HepG2 (cell line): Measurements from ENCODE around the gene ITGB3. TPM values are rescaled to one million over a fixed set of nuclear protein-coding genes. Genes with fewer than 3 reads are reported as not detected.

ENCODE experiments used
- ATAC-seq: fragments of 200-7000 bp; cut with Tn5 transposase; 3 replicates; pipeline ENCODE4 v1.9.1; 2020; ENCODE audit warnings: mild to moderate bottlenecking, moderate library complexity
- BruUV-seq: library from RNA; stranded (reverse); fragments of 400-500 nt; replicated peaks from 2 replicates; lab custom pipeline; 2021; lab: Mats Ljungman, UMichigan
- CTCF ChIA-PET: fragments of 300-600 bp; formaldehyde crosslinking; extraction: SDS; loops from one replicate; lab custom pipeline; 2021; ENCODE audit warnings: low total read pairs, inconsistent platforms, low intra/inter-chr PET ratio; lab: Yijun Ruan, JAX
- POLR2A ChIA-PET: fragments of 350-600 bp; sonication (Branson Sonifier 250); formaldehyde crosslinking; loops from one replicate; lab custom pipeline; 2020; ENCODE audit warnings: antibody characterized with exemption, inconsistent platforms; lab: Yijun Ruan, JAX
- DNase-seq: peaks from one replicate; pipeline ENCODE4 v3.0.0-alpha.2; 2015; ENCODE audit warnings: low spot score
- FAIRE-seq: peaks from 3 replicates; lab custom pipeline; 2011; peaks lifted over from hg19 to GRCh38; lab: Jason Lieb, UNC
- H2AFZ ChIP-seq: one replicate; pipeline ENCODE4 v1.6.1; 2011; ENCODE audit warnings: low read length, inconsistent platforms
- H3K27ac ChIP-seq: fragments of 300-600 bp; 3 replicates; pipeline ENCODE4 v1.8.0; 2011; ENCODE audit warnings: mixed run types, mild to moderate bottlenecking, mixed read lengths, low read length, inconsistent platforms; ENCODE audit not compliant: insufficient read depth; ENCODE audit errors: extremely low read length
- H3K27me3 ChIP-seq, 2 experiments: fragments of 200-600 bp in 1 of 2; 2 replicates in 1 of 2; 3 replicates in 1 of 2; pipeline versions ENCODE4 v1.6.0 to v1.8.0; 2011; ENCODE audit warnings: low read length in 2 of 2, mild to moderate bottlenecking in 2 of 2, moderate library complexity in 2 of 2, inconsistent platforms in 1 of 2; ENCODE audit not compliant: insufficient read depth in 2 of 2, control insufficient read depth in 1 of 2
- H3K36me3 ChIP-seq, 2 experiments: fragments of 200-600 bp in 1 of 2; replicated peaks in 1 of 2; 2 replicates in 1 of 2; 3 replicates in 1 of 2; pipeline versions ENCODE4 v1.5.1 to v1.8.0; 2011; ENCODE audit warnings: low read length in 2 of 2, inconsistent platforms in 1 of 2; ENCODE audit not compliant: insufficient read depth in 2 of 2, control insufficient read depth in 1 of 2
- H3K4me1 ChIP-seq: 2 replicates; pipeline ENCODE4 v1.5.1; 2012; ENCODE audit warnings: low read length, inconsistent platforms; ENCODE audit not compliant: insufficient read depth
- H3K4me2 ChIP-seq: 2 replicates; pipeline ENCODE4 v1.6.0; 2011; ENCODE audit warnings: low read depth, low read length, inconsistent platforms
- H3K4me3 ChIP-seq, 3 experiments: fragments of 200-600 bp in 1 of 3; sonication (generic), shearing (Covaris generic) in 1 of 3; replicated peaks in 1 of 3; 2 replicates each; pipeline ENCODE4 v1.5.1; 2011 to 2016; ENCODE audit warnings: low read length in 3 of 3, inconsistent platforms in 2 of 3, low read depth in 2 of 3, mild to moderate bottlenecking in 2 of 3, control low read depth in 1 of 3, mixed read lengths in 1 of 3; ENCODE audit not compliant: insufficient read depth in 1 of 3
- H3K79me2 ChIP-seq: one replicate; pipeline ENCODE4 v1.6.1; 2011; ENCODE audit warnings: low read length, inconsistent platforms; ENCODE audit not compliant: insufficient read depth
- H3K9ac ChIP-seq: 2 replicates; pipeline ENCODE4 v1.6.0; 2011; ENCODE audit warnings: mild to moderate bottlenecking, low read depth, low read length, inconsistent platforms; ENCODE audit not compliant: insufficient read depth
- H3K9me3 ChIP-seq: 2 replicates; pipeline ENCODE4 v1.5.1; 2012; ENCODE audit warnings: mild to moderate bottlenecking, low read length
- H4K20me1 ChIP-seq: 2 replicates; pipeline ENCODE4 v1.6.0; 2011; ENCODE audit warnings: inconsistent platforms, mild to moderate bottlenecking, low read length, moderate library complexity; ENCODE audit not compliant: insufficient read depth
- ZNF12 ChIP-seq: sonication (generic); formaldehyde crosslinking; IDR thresholded peaks from 2 replicates; pipeline ENCODE4 v1.5.0; 2020; ENCODE audit warnings: missing genetic modification reagents
- ZNF839 ChIP-seq: sonication (generic); formaldehyde crosslinking; IDR thresholded peaks from 2 replicates; pipeline ENCODE4 v1.4.0; 2020; ENCODE audit warnings: missing genetic modification reagents, mild to moderate bottlenecking, borderline replicate concordance
- WGBS: methylation state at CpG from one replicate; pipeline ENCODE4 v1.1.6; 2017; ENCODE audit warnings: low lambda C conversion rate; 5-methylcytosine and 5-hydroxymethylcytosine counted together
- in situ Hi-C: cut with HindIII; loops from 2 replicates; pipeline ENCODE4 v1.10.0; 2017; ENCODE audit warnings: low pct_unique_long_range_greater_than_20kb; ENCODE audit not compliant: extremely low pct_ligation_motif_present
- intact Hi-C: fragments of 100-400 bp; cut with micrococcal nuclease; formaldehyde crosslinking; loops from one replicate; pipeline ENCODE4 v1.10.0; 2022; ENCODE audit not compliant: unreplicated experiment
- polyA plus RNA-seq, 8 experiments: library from polyadenylated mRNA; depleted of rRNA in 3 of 8; stranded (reverse) in 7 of 8; unstranded in 1 of 8; fragments of >200 nt; fragmentation: Illumina TruSeq in 4 of 8; extraction: Trizol in 4 of 8; gene quantifications; 2 replicates each; pipeline versions ENCODE4 v1.2.1 to v1.2.3, GENCODE V29; 2011 to 2016; ENCODE audit warnings: low read depth in 4 of 8, missing spikeins in 1 of 8, mixed read lengths in 1 of 8; ENCODE audit not compliant: insufficient read depth in 1 of 8
- total RNA-seq, 5 experiments: library from RNA; depleted of rRNA; stranded (reverse); fragments of >200 nt; fragmentation: Illumina TruSeq; extraction: Trizol; gene quantifications; 2 replicates each; pipeline ENCODE4 v1.2.3, GENCODE V29; 2016; ENCODE audit warnings: low read depth in 1 of 5
- TF ChIP-seq, protein P1 (sequence below): sonication (generic); formaldehyde crosslinking; IDR thresholded peaks from 2 replicates; pipeline ENCODE4 v1.4.0; 2020; ENCODE audit warnings: low read depth, missing genetic modification reagents
- TF ChIP-seq, protein P2 (sequence below): fragments of 450-650 bp; IDR thresholded peaks from 2 replicates; pipeline ENCODE4 v1.6.1; 2016

Gene ITGB3
- total and polyA plus RNA-seq, 2 of the 13 experiments (the other 11 are each of a cell fraction or from before 2014, with no cell fraction given): 0.09 to 0.31 TPM

DNA sequence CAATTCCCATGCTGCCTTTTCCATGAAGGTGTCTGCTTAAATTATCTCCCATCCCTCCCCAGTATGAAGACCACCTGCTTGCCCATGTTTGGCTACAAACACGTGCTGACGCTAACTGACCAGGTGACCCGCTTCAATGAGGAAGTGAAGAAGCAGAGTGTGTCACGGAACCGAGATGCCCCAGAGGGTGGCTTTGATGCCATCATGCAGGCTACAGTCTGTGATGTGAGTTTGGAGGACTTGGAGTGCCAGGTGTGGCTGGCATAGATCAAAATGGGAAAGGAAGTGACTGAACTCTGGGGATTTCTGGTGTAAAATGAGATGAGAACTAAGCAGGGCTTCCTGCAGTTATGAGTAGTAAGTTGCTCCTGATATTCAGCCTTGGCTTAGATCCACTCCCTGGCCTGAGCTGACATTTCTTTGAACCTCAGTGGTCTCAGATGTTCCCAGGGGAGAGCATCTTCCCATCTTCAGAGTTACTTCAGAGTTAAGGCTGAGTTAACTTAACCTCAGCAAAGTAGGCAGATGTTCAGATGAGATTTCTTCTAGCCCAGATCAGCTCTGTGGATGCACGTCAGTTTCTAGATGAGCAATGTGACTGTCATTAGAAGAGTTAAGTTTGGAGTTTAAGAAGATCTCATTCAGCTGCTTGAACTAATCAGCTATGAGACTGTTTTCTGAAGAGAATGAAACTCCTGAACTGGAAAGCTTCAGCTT, 32.7 kb downstream of the ITGB3 start:
- no peaks in the 10 kb centered on the region for H4K20me1 ChIP-seq
- DNase-seq: no peak
- no peaks in the 10 kb centered on the region for H3K9me3 ChIP-seq
- no peak for FAIRE-seq
- TF ChIP-seq, protein P1, sequence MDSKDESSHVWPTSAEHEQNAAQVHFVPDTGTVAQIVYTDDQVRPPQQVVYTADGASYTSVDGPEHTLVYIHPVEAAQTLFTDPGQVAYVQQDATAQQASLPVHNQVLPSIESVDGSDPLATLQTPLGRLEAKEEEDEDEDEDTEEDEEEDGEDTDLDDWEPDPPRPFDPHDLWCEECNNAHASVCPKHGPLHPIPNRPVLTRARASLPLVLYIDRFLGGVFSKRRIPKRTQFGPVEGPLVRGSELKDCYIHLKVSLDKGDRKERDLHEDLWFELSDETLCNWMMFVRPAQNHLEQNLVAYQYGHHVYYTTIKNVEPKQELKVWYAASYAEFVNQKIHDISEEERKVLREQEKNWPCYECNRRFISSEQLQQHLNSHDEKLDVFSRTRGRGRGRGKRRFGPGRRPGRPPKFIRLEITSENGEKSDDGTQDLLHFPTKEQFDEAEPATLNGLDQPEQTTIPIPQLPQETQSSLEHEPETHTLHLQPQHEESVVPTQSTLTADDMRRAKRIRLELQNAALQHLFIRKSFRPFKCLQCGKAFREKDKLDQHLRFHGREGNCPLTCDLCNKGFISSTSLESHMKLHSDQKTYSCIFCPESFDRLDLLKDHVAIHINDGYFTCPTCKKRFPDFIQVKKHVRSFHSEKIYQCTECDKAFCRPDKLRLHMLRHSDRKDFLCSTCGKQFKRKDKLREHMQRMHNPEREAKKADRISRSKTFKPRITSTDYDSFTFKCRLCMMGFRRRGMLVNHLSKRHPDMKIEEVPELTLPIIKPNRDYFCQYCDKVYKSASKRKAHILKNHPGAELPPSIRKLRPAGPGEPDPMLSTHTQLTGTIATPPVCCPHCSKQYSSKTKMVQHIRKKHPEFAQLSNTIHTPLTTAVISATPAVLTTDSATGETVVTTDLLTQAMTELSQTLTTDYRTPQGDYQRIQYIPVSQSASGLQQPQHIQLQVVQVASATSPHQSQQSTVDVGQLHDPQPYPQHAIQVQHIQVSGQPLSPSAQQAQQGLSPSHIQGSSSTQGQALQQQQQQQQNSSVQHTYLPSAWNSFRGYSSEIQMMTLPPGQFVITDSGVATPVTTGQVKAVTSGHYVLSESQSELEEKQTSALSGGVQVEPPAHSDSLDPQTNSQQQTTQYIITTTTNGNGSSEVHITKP: no peak
- no peak for TF ChIP-seq ZNF839
- TF ChIP-seq, protein P2, sequence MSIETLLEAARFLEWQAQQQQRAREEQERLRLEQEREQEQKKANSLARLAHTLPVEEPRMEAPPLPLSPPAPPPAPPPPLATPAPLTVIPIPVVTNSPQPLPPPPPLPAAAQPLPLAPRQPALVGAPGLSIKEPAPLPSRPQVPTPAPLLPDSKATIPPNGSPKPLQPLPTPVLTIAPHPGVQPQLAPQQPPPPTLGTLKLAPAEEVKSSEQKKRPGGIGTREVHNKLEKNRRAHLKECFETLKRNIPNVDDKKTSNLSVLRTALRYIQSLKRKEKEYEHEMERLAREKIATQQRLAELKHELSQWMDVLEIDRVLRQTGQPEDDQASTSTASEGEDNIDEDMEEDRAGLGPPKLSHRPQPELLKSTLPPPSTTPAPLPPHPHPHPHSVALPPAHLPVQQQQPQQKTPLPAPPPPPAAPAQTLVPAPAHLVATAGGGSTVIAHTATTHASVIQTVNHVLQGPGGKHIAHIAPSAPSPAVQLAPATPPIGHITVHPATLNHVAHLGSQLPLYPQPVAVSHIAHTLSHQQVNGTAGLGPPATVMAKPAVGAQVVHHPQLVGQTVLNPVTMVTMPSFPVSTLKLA: peak; percentile 77
- TF ChIP-seq ZNF12 (CRISPR knock-in tag): no peak
- peaks cover 1 to 17% of the 10 kb centered on the region in 2 experiments; a peak in 2 of 5 replicates for H3K27me3 ChIP-seq
- ATAC-seq: no peak
- in situ Hi-C loops (no loop called here), intact Hi-C loops (no loop called here)
- no peak overlapping the region for H3K27ac ChIP-seq
- ChIA-PET CTCF (no interaction called here), POLR2A (no interaction called here)
- no peaks in the 10 kb centered on the region for H3K36me3 ChIP-seq
- BruUV-seq: no TSS peak
- peaks cover 12% of the 10 kb centered on the region for H3K4me1 ChIP-seq
- WGBS: 70% methylated on average over 6 of the region's 6 CpGs
- H3K79me2 ChIP-seq: no peaks in the 10 kb centered on the region
- no peak overlapping the region for H3K4me2 ChIP-seq
- no peak overlapping the region for H3K9ac ChIP-seq
- H3K4me3 ChIP-seq: no peak overlapping the region
- no peak overlapping the region for H2AFZ ChIP-seq
